HG03095 (cell line): Measurements from ENCODE around the gene DIAPH1.

ENCODE experiments used
- ATAC-seq: cut with Tn5 transposase; IDR thresholded peaks from one replicate; pipeline ENCODE4 v1.9.1; 2021; ENCODE audit warnings: moderate library complexity; ENCODE audit not compliant: unreplicated experiment

The DIAPH1 gene

GRCh38 chr5:141640051-141640415, 21.2 kb upstream of the DIAPH1 start:
- no peak for ATAC-seq

GRCh38 chr5:141639357-141640050, 20.7 kb upstream of the DIAPH1 start:
- ATAC-seq: no peak

- ATAC-seq: no peak
These were observed 20.0 kb upstream of the DIAPH1 start for GRCh38 chr5:141638771-141639170.

GRCh38 chr5:141637767-141638419, 19.1 kb upstream of the DIAPH1 start:
- no peak for ATAC-seq

- peak; percentile 21 for ATAC-seq
These were observed 18.4 kb upstream of the DIAPH1 start for GRCh38 chr5:141637123-141637766.

GRCh38 chr5:141636413-141637122, 17.8 kb upstream of the DIAPH1 start, which contains the start of the genes HDAC3 and RELL2:
HDAC3 (minus strand) TSS chr5:141636849; CDS start chr5:141636790, 59 bp downstream.
RELL2 (plus strand) TSS chr5:141636997; CDS start chr5:141638226, 1,229 bp downstream.
- ATAC-seq: peak; percentile 75

- ATAC-seq: no peak
These were observed 17.3 kb upstream of the DIAPH1 start for GRCh38 chr5:141636106-141636412.

- no peak for ATAC-seq
These were observed 16.8 kb upstream of the DIAPH1 start for GRCh38 chr5:141635646-141636045.

- no peak for ATAC-seq
These were observed 15.9 kb upstream of the DIAPH1 start for GRCh38 chr5:141634720-141635119.

GRCh38 chr5:141633871-141634561, 15.2 kb upstream of the DIAPH1 start:
- peak; percentile 66 for ATAC-seq

GRCh38 chr5:141632650-141633049, 13.8 kb upstream of the DIAPH1 start:
- no peak for ATAC-seq

- ATAC-seq: no peak
These were observed 11.9 kb upstream of the DIAPH1 start for GRCh38 chr5:141630570-141631140.

GRCh38 chr5:141628175-141628788, 9.5 kb upstream of the DIAPH1 start:
- ATAC-seq: no peak

GRCh38 chr5:141623611-141624010, 4.8 kb upstream of the DIAPH1 start:
- ATAC-seq: no peak

GRCh38 chr5:141623186-141623585, 4.4 kb upstream of the DIAPH1 start:
- peak; percentile 44 for ATAC-seq

GRCh38 chr5:141618030-141618803, 583 bp downstream of the DIAPH1 start:
- ATAC-seq: peak; percentile 31

- no peak for ATAC-seq
These were observed 1.1 kb downstream of the DIAPH1 start for GRCh38 chr5:141617682-141618029.

- ATAC-seq: no peak
These were observed 1.7 kb downstream of the DIAPH1 start for GRCh38 chr5:141617128-141617527.

- no peak for ATAC-seq
These were observed 2.6 kb downstream of the DIAPH1 start for GRCh38 chr5:141615991-141616720.
